HL-60 (cell line): ENCODE measurements around the gene CCL11.

ENCODE experiments used
- DNase-seq, 2 experiments: peaks; one replicate each; pipeline ENCODE4 v3.0.0-alpha.2; 2010 to 2020; ENCODE audit warnings: low read depth in 1 of 2, low spot score in 1 of 2
- H3K27ac ChIP-seq: fragments of 250-450 bp; sonication (Bioruptor Pico); replicated peaks from 2 replicates; pipeline ENCODE4 v1.5.1; 2020; ENCODE audit warnings: mild to moderate bottlenecking, moderate library complexity
- H3K27me3 ChIP-seq: fragments of 250-450 bp; sonication (Bioruptor Pico); 2 replicates; pipeline ENCODE4 v1.5.1; 2021; ENCODE audit warnings: mild to moderate bottlenecking, moderate library complexity; ENCODE audit not compliant: insufficient read depth, poor library complexity, severe bottlenecking
- H3K4me3 ChIP-seq: replicated peaks from 2 replicates; pipeline ENCODE4 v1.5.1; 2011; ENCODE audit warnings: mild to moderate bottlenecking, control low read depth, low read length; ENCODE audit not compliant: insufficient read depth
- CTCF ChIP-seq: IDR thresholded peaks from one replicate; pipeline ENCODE4 v1.5.1; 2011; ENCODE audit warnings: low read length, control low read depth, inconsistent platforms; ENCODE audit not compliant: insufficient read depth
- GABPA ChIP-seq: IDR thresholded peaks from 2 replicates; pipeline ENCODE4 v1.6.1; 2012; ENCODE audit warnings: low read depth
- POLR2AphosphoS5 ChIP-seq: IDR thresholded peaks from 2 replicates; pipeline ENCODE4 v1.6.1; 2012; ENCODE audit warnings: low read depth
- REST ChIP-seq: IDR thresholded peaks from 2 replicates; pipeline ENCODE4 v1.6.1; 2012; ENCODE audit warnings: low read depth; ENCODE audit not compliant: insufficient replicate concordance
- SPI1 ChIP-seq: IDR thresholded peaks from 2 replicates; pipeline ENCODE4 v1.6.1; 2012; ENCODE audit warnings: low read depth, mild to moderate bottlenecking, borderline replicate concordance

CCL11 gene

GRCh38 chr17:34291721-34292348 lies 6.3 kb downstream of the CCL11 start:
- TF ChIP-seq REST (peak; percentile 90), GABPA (no peak)
- H3K4me3 ChIP-seq: no peak overlapping the region
- no peaks in the 10 kb centered on the region for H3K27me3 ChIP-seq
- DNase-seq: no peak
- H3K27ac ChIP-seq: no peak overlapping the region

GRCh38 chr17:34299027-34299426 lies 13.5 kb downstream of the CCL11 start:
- H3K27me3 ChIP-seq: no peaks in the 10 kb centered on the region
- H3K4me3 ChIP-seq: no peak overlapping the region
- no peak overlapping the region for H3K27ac ChIP-seq
- DNase-seq: no peak
- no peak for TF ChIP-seq POLR2AphosphoS5
- TF ChIP-seq GABPA: no peak
- no peak for TF ChIP-seq REST
- no peak for TF ChIP-seq CTCF
- TF ChIP-seq SPI1: no peak

- DNase-seq: no peak
- H3K27ac ChIP-seq: no peak overlapping the region
- no peak for TF ChIP-seq CTCF
- TF ChIP-seq SPI1: no peak
- TF ChIP-seq REST: no peak
- TF ChIP-seq GABPA: no peak
- TF ChIP-seq POLR2AphosphoS5: no peak
Observed at GRCh38 chr17:34299956-34300577, 14.5 kb downstream of the CCL11 start.

More at GRCh38 chr17:34299956-34300577, 14.5 kb downstream of the CCL11 start:
- Histone ChIP-seq H3K4me3 (no peak overlapping the region), H3K27me3 (no peaks in the 10 kb centered on the region)
